Type B pancreatic cell (in vitro differentiated cells): Measurements from ENCODE around the gene DGCR2. TPM values are rescaled to one million over a fixed set of nuclear protein-coding genes. Genes with fewer than 3 reads are reported as not detected.

Experiments
- DNase-seq: peaks from one replicate; pipeline ENCODE4 v3.0.0; 2021; ENCODE audit warnings: mixed read lengths; ENCODE audit not compliant: unreplicated experiment; ENCODE audit errors: extremely low spot score
- H3K27ac Mint-ChIP-seq: 2 replicates; pipeline ENCODE4 v1.8.0; 2021; ENCODE audit warnings: mild to moderate bottlenecking, mixed read lengths
- H3K27me3 Mint-ChIP-seq: 2 replicates; pipeline ENCODE4 v1.8.0; 2021; ENCODE audit warnings: mixed read lengths
- H3K36me3 Mint-ChIP-seq: 2 replicates; pipeline ENCODE4 v1.8.0; 2021; ENCODE audit warnings: mixed read lengths
- H3K4me1 Mint-ChIP-seq: one replicate; pipeline ENCODE4 v1.8.0; 2021; ENCODE audit warnings: mixed read lengths; ENCODE audit not compliant: unreplicated experiment
- H3K4me3 Mint-ChIP-seq: 2 replicates; pipeline ENCODE4 v1.8.0; 2021; ENCODE audit warnings: mild to moderate bottlenecking, mixed read lengths
- H3K9me3 Mint-ChIP-seq: 2 replicates; pipeline ENCODE4 v1.8.0; 2021; ENCODE audit warnings: mixed read lengths
- total RNA-seq: library from RNA; stranded (reverse); gene quantifications from 2 replicates; pipeline ENCODE4 v1.2.1, GENCODE V29; 2021; ENCODE audit warnings: low replicate concordance
- TF ChIP-seq, protein P1 (sequence below): fragments of 200-600 bp; sonication (generic); conservative IDR thresholded peaks from 2 replicates; pipeline ENCODE4 v1.5.0; 2021; ENCODE audit warnings: antibody characterized with exemption, mild to moderate bottlenecking

DGCR2 gene
- total RNA-seq, 1 donor from 2014 or later, result 83.1 TPM

DNA sequence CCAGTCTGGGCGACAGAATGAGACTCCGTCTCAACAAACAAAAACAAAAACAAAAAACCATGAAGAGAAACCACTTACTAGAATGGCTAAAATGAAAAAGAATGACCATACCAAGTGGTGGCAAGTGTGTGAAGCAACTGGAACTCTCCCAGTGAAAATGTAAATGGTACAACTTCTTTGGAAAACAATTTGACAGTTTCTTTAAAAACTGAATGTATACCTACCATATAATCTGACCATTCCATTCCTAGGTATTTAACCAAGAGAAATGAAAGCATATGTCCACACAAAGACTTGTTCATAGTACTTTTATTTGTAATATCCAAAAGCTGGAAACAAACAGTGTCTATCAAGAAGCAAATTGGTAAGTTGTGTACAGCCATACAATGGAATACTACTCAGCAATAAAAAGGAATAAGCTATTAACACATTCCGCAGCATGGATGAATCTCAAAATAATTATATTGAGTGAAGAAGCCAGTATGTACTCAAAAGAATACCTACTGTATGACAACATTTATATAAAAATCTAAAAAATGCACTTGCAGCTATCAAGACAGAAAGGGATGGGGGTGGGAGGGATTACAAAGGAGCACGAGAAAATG is 27.7 kb downstream of the DGCR2 start:
- peaks cover 9% of the 10 kb centered on the region for H3K4me1 Mint-ChIP-seq
- TF ChIP-seq, protein P1, sequence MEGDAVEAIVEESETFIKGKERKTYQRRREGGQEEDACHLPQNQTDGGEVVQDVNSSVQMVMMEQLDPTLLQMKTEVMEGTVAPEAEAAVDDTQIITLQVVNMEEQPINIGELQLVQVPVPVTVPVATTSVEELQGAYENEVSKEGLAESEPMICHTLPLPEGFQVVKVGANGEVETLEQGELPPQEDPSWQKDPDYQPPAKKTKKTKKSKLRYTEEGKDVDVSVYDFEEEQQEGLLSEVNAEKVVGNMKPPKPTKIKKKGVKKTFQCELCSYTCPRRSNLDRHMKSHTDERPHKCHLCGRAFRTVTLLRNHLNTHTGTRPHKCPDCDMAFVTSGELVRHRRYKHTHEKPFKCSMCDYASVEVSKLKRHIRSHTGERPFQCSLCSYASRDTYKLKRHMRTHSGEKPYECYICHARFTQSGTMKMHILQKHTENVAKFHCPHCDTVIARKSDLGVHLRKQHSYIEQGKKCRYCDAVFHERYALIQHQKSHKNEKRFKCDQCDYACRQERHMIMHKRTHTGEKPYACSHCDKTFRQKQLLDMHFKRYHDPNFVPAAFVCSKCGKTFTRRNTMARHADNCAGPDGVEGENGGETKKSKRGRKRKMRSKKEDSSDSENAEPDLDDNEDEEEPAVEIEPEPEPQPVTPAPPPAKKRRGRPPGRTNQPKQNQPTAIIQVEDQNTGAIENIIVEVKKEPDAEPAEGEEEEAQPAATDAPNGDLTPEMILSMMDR, result no peak
- no peak overlapping the region for H3K27ac Mint-ChIP-seq
- no peak for DNase-seq
- peaks cover 14% of the 10 kb centered on the region for H3K36me3 Mint-ChIP-seq
- no peaks in the 10 kb centered on the region for H3K9me3 Mint-ChIP-seq
- no peaks in the 10 kb centered on the region for H3K27me3 Mint-ChIP-seq
- H3K4me3 Mint-ChIP-seq, result no peak overlapping the region

DNA sequence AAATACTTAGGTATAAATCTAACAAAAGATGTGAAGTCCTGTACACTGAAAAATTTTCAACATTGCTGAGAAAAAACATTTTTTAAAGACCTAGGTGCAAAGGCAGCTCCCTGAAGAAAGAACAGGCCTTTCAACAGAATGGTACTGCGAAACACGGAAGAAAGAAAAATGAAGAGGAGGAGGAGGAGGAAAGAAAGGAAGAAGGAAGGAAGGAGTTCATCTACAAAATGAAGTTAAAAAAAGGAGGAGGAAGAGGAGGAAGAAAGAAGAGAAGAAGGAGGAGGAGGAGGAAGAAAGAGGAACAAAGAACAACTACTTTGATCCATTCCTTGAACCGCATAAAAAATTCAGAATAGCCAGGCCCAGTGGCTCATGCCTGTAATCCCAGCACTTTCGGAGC is 29.5 kb downstream of the DGCR2 start:
- Mint-ChIP-seq H3K27me3 (no peaks in the 10 kb centered on the region), H3K27ac (no peak overlapping the region), H3K4me1 (peaks cover 3% of the 10 kb centered on the region)

DNA sequence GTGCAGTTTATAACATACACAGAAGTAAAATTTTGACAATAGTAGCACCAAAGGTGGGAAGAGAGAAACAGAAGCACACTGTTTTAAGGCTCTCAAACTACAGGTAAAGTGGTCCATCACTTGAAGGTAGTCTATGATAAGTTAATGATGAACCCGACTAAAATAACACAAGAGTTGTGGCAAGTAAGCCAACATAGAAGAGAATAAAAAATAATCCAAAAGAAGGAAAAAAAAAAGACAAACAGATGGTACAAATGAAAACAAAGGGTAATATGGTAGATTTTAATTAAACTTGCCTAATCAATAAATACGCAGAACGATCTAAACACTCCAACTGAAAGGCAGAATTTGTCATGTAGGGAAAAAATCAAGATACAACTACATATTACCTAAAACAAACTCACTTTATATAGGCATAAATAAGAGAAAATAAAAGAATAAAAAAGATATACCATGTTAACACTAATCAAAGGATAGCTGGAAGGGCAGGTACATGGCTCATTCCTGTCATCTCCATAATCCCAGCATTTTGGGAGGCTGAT is 31.6 kb downstream of the DGCR2 start:
- DNase-seq, result no peak
- no peaks in the 10 kb centered on the region for H3K9me3 Mint-ChIP-seq
- no peak overlapping the region for H3K27ac Mint-ChIP-seq
- H3K36me3 Mint-ChIP-seq, result peaks cover 25% of the 10 kb centered on the region
- H3K4me1 Mint-ChIP-seq, result peaks cover 8% of the 10 kb centered on the region
- TF ChIP-seq, protein P1, result no peak
- no peaks in the 10 kb centered on the region for H3K27me3 Mint-ChIP-seq
- H3K4me3 Mint-ChIP-seq, result no peak overlapping the region

More for the DNA sequence above, 29.5 kb downstream of the DGCR2 start:
- DNase-seq, result no peak
- TF ChIP-seq, protein P1, result no peak
- Mint-ChIP-seq H3K9me3 (no peaks in the 10 kb centered on the region), H3K4me3 (no peak overlapping the region), H3K36me3 (peaks cover 25% of the 10 kb centered on the region)

DNA sequence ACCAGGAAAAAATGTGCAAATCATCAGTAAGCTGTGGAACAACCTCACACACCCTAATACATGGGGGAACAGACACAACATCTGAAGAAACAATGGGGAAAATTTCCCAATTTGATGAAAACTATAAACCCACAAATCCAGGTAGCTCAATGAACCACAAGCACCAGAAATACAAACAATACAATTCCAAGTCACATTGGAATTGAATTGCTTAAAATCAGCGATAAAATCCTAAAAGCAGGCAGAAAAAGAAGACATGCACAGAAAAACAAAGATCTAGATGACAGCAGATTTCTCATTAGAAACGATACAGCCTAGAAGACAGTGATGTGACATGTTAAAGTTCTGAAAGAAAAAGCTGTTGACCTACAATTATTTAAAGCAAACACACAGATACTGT is 32.0 kb downstream of the DGCR2 start:
- no peak overlapping the region for H3K27ac Mint-ChIP-seq
- H3K4me1 Mint-ChIP-seq, result peaks cover 13% of the 10 kb centered on the region
- H3K9me3 Mint-ChIP-seq, result no peaks in the 10 kb centered on the region
- no peak overlapping the region for H3K4me3 Mint-ChIP-seq
- peaks cover 30% of the 10 kb centered on the region for H3K36me3 Mint-ChIP-seq
- TF ChIP-seq, protein P1, result no peak
- H3K27me3 Mint-ChIP-seq, result no peaks in the 10 kb centered on the region
- DNase-seq, result no peak

DNA sequence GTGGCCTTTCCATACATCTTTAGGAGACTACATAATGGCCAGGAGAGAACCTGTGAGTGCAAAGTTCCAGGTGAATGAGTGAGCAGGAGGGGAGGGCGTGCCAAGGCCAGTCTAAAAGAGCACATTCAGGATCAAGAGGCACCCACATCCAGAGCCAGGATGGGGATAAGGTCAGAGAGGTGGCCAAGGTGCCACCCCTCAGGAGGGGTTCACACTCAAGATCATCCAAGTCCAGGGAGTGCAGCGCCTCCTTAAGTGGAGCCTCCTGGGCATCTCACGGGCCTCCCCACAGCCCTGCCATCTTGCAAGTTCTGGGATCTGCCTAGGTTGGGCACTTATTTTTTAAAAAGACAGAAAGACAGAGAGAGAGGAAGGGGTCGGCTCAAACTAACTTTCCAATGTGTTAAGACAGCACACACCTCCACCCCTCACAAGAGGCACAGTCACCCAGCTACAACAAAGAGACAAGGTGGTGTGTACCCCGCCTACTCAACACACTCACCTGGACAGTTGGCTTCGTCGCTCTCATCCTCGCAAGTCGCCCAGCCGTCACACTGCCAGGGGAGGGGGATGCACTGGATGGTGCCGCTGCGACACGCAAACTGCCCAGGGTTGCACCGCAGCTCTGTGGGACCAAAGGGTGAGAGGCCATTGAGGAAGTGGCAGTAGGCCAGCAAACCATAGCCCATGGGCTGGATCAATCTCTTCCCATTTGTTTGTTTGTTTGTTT is 33.2 kb downstream of the DGCR2 start:
- H3K27me3 Mint-ChIP-seq, result no peaks in the 10 kb centered on the region
- H3K4me3 Mint-ChIP-seq, result no peak overlapping the region
- H3K9me3 Mint-ChIP-seq, result no peaks in the 10 kb centered on the region
- peaks cover 16% of the 10 kb centered on the region for H3K4me1 Mint-ChIP-seq
- no peak overlapping the region for H3K27ac Mint-ChIP-seq
- no peak for DNase-seq
- H3K36me3 Mint-ChIP-seq, result peaks cover 30% of the 10 kb centered on the region
- TF ChIP-seq, protein P1, result no peak
